ENCODE data around the gene PER1.

DNA sequence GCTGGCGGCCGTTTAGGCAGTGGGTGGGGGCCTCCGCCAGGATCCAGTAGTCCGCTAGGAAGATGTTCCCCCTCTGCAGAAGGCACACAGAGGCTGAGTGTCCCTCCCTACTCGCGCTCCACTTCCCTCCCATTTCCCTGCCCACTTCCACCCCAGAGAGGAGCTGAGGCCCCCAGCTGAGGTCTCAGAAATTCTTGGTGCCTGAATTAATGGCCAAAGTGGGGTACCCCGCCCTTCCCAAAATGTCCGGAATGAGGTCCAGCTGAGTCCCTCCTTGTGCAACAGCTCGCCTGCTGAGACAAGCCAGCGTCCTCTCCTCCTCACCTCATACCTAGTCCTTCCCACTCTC, 41.8 kb downstream of the PER1 start:
- TF ChIP-seq, protein P1, sequence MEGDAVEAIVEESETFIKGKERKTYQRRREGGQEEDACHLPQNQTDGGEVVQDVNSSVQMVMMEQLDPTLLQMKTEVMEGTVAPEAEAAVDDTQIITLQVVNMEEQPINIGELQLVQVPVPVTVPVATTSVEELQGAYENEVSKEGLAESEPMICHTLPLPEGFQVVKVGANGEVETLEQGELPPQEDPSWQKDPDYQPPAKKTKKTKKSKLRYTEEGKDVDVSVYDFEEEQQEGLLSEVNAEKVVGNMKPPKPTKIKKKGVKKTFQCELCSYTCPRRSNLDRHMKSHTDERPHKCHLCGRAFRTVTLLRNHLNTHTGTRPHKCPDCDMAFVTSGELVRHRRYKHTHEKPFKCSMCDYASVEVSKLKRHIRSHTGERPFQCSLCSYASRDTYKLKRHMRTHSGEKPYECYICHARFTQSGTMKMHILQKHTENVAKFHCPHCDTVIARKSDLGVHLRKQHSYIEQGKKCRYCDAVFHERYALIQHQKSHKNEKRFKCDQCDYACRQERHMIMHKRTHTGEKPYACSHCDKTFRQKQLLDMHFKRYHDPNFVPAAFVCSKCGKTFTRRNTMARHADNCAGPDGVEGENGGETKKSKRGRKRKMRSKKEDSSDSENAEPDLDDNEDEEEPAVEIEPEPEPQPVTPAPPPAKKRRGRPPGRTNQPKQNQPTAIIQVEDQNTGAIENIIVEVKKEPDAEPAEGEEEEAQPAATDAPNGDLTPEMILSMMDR (IDR thresholded peaks at IDR 0.05; ENCODE audit: insufficient read depth, low read length, poor library complexity, severe bottlenecking): no peak
- TF ChIP-seq EZH2phosphoT487 (conservative IDR thresholded peaks at IDR 0.05; ENCODE audit: low read length): no peak
